GM18907 (cell line): ENCODE measurements around the gene FAM78B.

ENCODE experiments used
- ATAC-seq: cut with Tn5 transposase; IDR thresholded peaks from one replicate; pipeline ENCODE4 v1.9.1; 2021; ENCODE audit warnings: mild to moderate bottlenecking, moderate library complexity; ENCODE audit not compliant: unreplicated experiment

Gene FAM78B

GRCh38 chr1:166122873-166123466, 43.8 kb downstream of the FAM78B start:
- ATAC-seq, result no peak

DNA sequence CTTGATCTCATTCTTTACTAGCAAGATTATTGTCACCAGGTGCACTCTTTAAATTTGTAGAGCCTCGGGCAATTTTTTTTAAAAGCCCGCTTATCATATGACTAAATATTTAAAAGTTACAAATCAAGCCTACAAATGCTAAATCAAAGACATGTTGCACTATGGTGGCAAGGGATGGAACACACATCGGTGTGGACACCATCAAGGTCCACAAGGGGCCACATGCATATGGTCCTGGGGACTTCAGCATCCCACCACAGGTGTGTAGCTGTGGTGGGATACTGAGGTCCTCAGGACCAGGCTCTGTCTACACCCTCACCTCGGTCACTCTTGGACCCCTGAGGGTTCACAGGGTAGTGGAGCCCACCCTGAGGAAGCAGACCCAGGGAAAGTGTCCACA, 45.8 kb downstream of the FAM78B start:
- no peak for ATAC-seq

- ATAC-seq, result no peak
These were observed 46.5 kb downstream of the FAM78B start for GRCh38 chr1:166120281-166120680.

DNA sequence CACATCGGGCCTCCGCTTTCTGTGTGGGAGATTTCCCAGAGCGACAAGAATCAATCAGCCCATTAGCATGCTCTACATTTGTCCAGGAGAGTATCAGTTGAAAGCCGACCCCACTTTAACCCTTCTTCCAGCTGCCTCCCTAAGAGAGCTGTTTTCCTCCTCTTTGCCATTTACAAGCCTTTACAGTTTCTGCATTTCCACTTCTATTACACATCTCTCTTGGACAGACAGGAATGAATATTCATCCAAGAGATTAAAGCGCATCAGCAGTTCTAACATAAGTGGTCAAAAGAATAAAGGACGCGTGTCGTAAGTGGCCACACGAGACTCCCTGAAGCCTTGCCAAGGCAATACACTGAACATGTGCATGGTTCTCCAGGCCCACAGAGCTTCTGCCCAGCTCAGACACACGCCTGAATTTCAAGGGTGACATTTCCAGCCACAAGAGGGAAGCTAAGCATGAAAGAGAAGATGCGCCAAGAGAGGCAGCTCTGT, 47.3 kb downstream of the FAM78B start:
- ATAC-seq, result no peak

DNA sequence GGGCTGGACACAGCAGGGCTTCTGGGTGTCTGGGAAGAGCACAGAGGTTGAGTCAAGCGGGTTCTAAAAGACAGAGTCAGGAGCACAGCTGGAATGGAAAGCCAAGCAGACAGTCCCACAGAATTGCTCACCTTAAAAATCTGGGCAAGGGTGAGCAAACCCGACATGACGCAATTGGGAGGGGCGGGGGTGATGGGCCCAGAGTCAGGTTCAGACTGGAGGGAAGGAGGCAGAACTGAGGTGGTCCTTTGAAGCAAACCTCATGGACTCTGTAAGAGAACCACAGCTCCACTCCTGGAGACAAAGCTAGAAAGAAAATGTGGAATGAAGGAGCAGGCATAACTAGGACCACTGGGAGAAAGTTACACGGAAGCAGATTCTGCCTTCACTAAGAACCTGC, 49.0 kb downstream of the FAM78B start:
- no peak for ATAC-seq

GRCh38 chr1:166116026-166116425, 50.8 kb downstream of the FAM78B start:
- no peak for ATAC-seq

GRCh38 chr1:166114419-166114818, 52.4 kb downstream of the FAM78B start:
- no peak for ATAC-seq

- ATAC-seq, result no peak
These were observed 53.2 kb downstream of the FAM78B start for GRCh38 chr1:166113630-166114029.

DNA sequence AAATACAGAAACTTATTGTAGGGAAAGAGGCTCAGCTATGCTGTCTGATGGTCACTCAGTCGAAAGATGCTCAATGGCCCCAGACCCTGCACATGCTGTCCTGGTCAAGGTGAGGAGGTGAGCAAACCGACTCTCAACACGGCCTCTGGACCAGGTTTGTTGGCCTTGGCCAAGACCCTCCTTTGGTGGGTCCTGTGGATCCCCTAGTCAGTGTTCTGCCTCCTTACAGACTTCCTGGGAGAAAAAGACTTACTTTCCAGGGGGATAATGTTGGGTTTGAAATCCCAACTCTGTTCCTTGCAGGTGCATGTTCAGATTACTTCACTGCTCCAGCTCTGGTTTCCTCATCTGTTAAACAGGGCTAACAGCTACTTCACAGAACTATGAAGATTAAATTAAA, 53.8 kb downstream of the FAM78B start:
- ATAC-seq, result no peak

DNA sequence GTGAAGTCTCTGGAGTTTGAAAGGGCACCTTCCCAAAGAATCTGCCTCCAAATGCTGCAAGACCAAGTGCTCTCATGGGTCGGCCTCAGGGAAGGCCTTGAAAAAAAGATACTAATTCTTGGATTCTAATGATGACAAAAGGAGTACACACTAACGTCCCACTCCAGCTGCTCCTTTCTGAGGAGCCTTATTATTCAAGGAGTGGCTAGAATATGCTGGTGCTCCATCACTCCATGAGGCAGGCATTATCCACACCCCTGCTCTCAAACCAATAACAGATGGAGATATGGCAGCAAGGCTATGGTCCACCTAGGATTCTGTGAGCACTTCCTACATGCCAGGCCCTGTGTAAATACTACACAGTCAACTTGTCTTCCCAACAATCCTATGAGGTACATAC, 54.4 kb downstream of the FAM78B start:
- ATAC-seq, result no peak

GRCh38 chr1:166111430-166111829, 55.4 kb downstream of the FAM78B start:
- no peak for ATAC-seq

GRCh38 chr1:166090244-166090643, 76.6 kb downstream of the FAM78B start:
- no peak for ATAC-seq

DNA sequence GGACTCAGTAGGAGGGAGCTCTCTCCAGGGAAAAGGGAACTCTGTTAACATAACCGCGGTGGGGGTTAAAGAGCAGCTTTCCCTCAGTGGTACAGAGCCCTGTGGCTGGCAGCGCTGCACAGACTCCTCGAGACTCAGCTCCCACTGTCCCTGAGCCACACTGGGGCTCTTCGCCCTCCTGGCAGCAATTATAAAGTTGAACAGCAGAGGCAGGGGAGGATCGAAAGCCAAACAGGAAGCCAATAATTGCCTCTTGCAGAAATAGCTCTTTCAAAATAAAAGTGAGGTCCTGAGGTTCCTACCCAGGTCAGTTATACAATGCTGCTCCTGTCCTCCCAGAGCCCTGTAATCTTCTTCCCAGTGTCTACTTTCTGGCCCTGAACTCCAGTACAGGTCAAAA, 77.0 kb downstream of the FAM78B start:
- ATAC-seq, result peak; percentile 64

- ATAC-seq, result no peak
These were observed 78.2 kb downstream of the FAM78B start for GRCh38 chr1:166088572-166088955.

DNA sequence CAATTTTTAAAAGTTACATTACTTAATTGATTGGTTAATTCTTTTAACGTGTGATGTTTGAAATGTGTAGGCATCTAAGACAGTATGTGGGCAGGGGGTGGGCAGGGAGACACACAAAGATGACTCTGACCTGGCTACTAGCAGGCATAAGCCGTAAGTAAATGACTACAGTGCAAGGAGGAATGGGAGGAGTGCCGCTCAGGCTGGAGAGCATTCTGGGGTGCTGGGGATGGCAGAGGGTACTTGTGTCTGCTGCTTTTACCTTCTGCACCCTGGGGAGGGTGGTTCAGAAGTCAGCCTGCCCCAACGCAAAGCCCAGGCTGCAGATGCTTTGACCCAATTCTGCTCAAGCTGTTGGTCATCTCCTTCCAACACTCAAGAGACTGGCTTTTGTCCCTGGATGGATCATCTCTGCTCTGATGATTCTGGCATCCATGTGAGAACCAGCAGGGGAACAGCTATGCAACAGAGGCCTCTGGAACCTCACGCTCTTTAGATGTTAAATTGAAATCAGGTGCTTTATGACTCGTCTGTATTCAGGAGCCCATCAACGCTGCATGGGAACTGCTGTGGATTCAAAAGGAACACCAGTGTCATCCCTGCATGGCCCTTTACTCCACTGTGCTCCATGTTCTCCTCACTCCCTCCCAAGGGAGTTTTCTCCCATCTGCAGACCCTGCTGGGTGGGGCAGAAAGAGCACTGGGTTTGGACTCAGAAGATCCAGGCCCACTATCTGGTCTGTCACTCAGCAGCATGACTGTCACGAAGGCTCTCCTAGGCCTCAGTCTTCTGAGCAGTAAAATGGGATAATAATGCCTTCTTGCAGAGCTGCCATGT, 78.8 kb downstream of the FAM78B start:
- ATAC-seq, result no peak

- ATAC-seq, result peak; percentile 42
These were observed 80.5 kb downstream of the FAM78B start for GRCh38 chr1:166086113-166086883.

- no peak for ATAC-seq
These were observed 82.2 kb downstream of the FAM78B start for GRCh38 chr1:166084613-166085012.

DNA sequence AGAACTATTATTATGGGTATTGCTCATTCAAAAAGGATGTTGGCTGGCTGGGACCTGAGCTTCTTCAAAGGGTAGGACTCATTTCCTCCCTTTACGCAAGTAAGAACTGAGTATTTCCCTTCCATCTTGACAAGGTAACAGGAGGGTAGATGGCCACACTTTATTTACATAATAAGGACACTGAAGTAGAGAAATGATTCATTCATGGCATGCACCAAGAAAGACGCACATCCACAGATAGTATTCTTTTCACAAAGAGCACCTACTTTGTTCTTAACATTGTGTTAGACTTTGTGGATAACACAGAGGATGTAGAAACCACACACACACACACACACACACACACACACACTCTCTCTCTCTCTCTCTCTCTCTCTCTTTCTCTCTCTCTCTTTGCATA, 82.9 kb downstream of the FAM78B start:
- ATAC-seq, result peak; percentile 71

DNA sequence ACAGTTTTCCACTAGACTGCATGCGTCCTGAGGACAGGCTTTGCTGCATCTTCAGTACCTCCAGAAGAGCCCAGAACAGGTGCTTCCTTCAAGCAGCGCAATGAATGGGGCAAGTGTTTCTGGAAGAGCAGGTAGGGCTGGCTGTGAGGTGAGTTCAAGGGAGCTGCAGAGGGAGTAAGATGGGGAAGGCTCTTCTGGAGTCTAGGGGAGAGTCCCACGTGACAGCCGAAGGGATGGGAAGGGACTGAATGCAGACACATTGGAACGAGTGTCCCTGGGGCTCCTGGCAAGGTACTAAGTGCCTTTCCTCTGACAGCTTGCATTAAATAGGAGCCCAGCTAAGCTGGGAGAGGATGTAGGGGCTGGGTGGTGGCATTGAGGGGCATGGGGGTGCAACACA, 84.2 kb downstream of the FAM78B start:
- ATAC-seq, result no peak

- no peak for ATAC-seq
These were observed 85.6 kb downstream of the FAM78B start for GRCh38 chr1:166080967-166081870.
